HCT116 (cell line): ENCODE results near the gene SUOX. TPM values are rescaled to one million over a fixed set of nuclear protein-coding genes. Genes with fewer than 3 reads are reported as not detected.
"Not testable (repeated sequence)": the region's sequence is repeated elsewhere in the genome, so short reads cannot be mapped to it uniquely, and the experiment has no call there.

Experiments used
- ATAC-seq: fragments of 200-7000 bp; cut with Tn5 transposase; 2 replicates; pipeline ENCODE4 v1.9.1; 2020; ENCODE audit warnings: mild to moderate bottlenecking, moderate library complexity
- BruUV-seq: library from RNA; stranded (reverse); fragments of 400-500 nt; replicated peaks from 2 replicates; lab custom pipeline; 2021; lab: Mats Ljungman, UMichigan
- CTCF ChIA-PET: fragments of 300-600 bp; sonication (Branson Sonifier 250); formaldehyde crosslinking; loops from one replicate; lab custom pipeline; 2021; ENCODE audit warnings: antibody characterized with exemption; lab: Charles Lee
- POLR2A ChIA-PET: fragments of 300-600, 350-600 bp; sonication (Branson Sonifier 250); formaldehyde crosslinking; loops from one replicate; lab custom pipeline; 2021; ENCODE audit warnings: antibody characterized with exemption; lab: Charles Lee
- RAD21 ChIA-PET, 2 experiments: fragments of 300-600 bp; sonication (Branson Sonifier 250); formaldehyde crosslinking; loops; one replicate each; lab custom pipeline; 2023; ENCODE audit warnings: low total read pairs in 2 of 2; ENCODE audit not compliant: uncharacterized antibody in 2 of 2, unreplicated experiment in 2 of 2, low non-redundant PET in 1 of 2; lab: Charles Lee
- DNase-seq: peaks from one replicate; pipeline ENCODE4 v3.0.0-alpha.2; 2010; ENCODE audit warnings: low read depth, low spot score
- H2AFZ ChIP-seq: fragments of 200-600 bp; shearing (Covaris generic), sonication (generic); 2 replicates; pipeline ENCODE4 v1.6.1; 2017; ENCODE audit warnings: low read depth, mixed run types, mixed read lengths, antibody characterized with exemption, low read length; ENCODE audit not compliant: poor library complexity, severe bottlenecking
- H3K27ac ChIP-seq: 2 replicates; pipeline ENCODE4 v1.5.1; 2012; ENCODE audit warnings: low read depth, low read length
- H3K27me3 ChIP-seq: fragments of 200-600 bp; sonication (generic); 2 replicates; pipeline ENCODE4 v1.6.1; 2016; ENCODE audit warnings: mixed run types, low read length, mixed read lengths; ENCODE audit not compliant: insufficient read depth
- H3K36me3 ChIP-seq, 2 experiments: fragments of 200-500 bp in 1 of 2; fragments of 200-600 bp in 1 of 2; sonication (Bioruptor generic) in 1 of 2; sonication (generic) in 1 of 2; 2 replicates each; pipeline versions ENCODE4 v1.5.1 to v1.6.1; 2014 to 2016; ENCODE audit warnings: low read length in 2 of 2, inconsistent platforms in 1 of 2, mixed read lengths in 1 of 2, mixed run types in 1 of 2; ENCODE audit not compliant: insufficient read depth in 2 of 2, control insufficient read depth in 1 of 2
- H3K4me1 ChIP-seq, 2 experiments: fragments of 200-600 bp in 1 of 2; sonication (generic) in 1 of 2; 2 replicates each; pipeline versions ENCODE4 v1.5.1 to v1.6.1; 2012 to 2017; ENCODE audit warnings: low read length in 2 of 2, inconsistent platforms in 1 of 2, mild to moderate bottlenecking in 1 of 2, mixed read lengths in 1 of 2, mixed run types in 1 of 2, moderate library complexity in 1 of 2; ENCODE audit not compliant: insufficient read depth in 2 of 2, control insufficient read depth in 1 of 2
- H3K4me2 ChIP-seq: fragments of 200-600 bp; sonication (generic); 2 replicates; pipeline ENCODE4 v1.6.1; 2017; ENCODE audit warnings: mixed run types, low read length, mixed read lengths
- H3K4me3 ChIP-seq, 2 experiments: fragments of 200-600 bp in 1 of 2; sonication (generic) in 1 of 2; replicated peaks in 1 of 2; 2 replicates each; pipeline ENCODE4 v1.5.1; 2011 to 2016; ENCODE audit warnings: low read length in 2 of 2, control low read depth in 1 of 2, low read depth in 1 of 2, mild to moderate bottlenecking in 1 of 2, mixed read lengths in 1 of 2, mixed run types in 1 of 2
- H3K79me2 ChIP-seq: fragments of 200-600 bp; sonication (generic); 2 replicates; pipeline ENCODE4 v1.6.1; 2017; ENCODE audit warnings: mild to moderate bottlenecking, mixed run types, low read length, moderate library complexity, mixed read lengths; ENCODE audit not compliant: insufficient read depth
- H3K9ac ChIP-seq: fragments of 200-600 bp; sonication (generic); 2 replicates; pipeline ENCODE4 v1.6.1; 2016; ENCODE audit warnings: low read length, mixed read lengths
- H3K9me2 ChIP-seq: fragments of 200-600 bp; sonication (generic), shearing (Covaris generic); 2 replicates; pipeline ENCODE4 v1.6.1; 2017; ENCODE audit warnings: mixed run types, mild to moderate bottlenecking, moderate library complexity; ENCODE audit not compliant: insufficient read depth
- H3K9me3 ChIP-seq, 2 experiments: fragments of 200-500 bp in 1 of 2; fragments of 200-600 bp in 1 of 2; sonication (Bioruptor generic) in 1 of 2; sonication (generic) in 1 of 2; 2 replicates each; pipeline ENCODE4 v1.6.1; 2014 to 2017; ENCODE audit warnings: low read length in 2 of 2, mixed read lengths in 2 of 2, inconsistent platforms in 1 of 2, low read depth in 1 of 2, mild to moderate bottlenecking in 1 of 2, mixed run types in 1 of 2, moderate library complexity in 1 of 2; ENCODE audit not compliant: control insufficient read depth in 1 of 2, insufficient read depth in 1 of 2
- H4K20me1 ChIP-seq: fragments of 200-600 bp; sonication (generic), shearing (Covaris generic); 2 replicates; pipeline ENCODE4 v1.6.1; 2017; ENCODE audit warnings: mixed run types, mild to moderate bottlenecking, moderate library complexity; ENCODE audit not compliant: insufficient read depth
- CEBPB ChIP-seq: IDR thresholded peaks from 2 replicates; pipeline ENCODE4 v1.6.1; 2012; ENCODE audit warnings: low read depth
- EGR1 ChIP-seq: IDR thresholded peaks from 2 replicates; pipeline ENCODE4 v1.6.1; 2012; ENCODE audit warnings: low read depth
- ELF1 ChIP-seq: IDR thresholded peaks from 2 replicates; pipeline ENCODE4 v1.6.1; 2012; ENCODE audit warnings: low read depth, borderline replicate concordance
- EZH2 ChIP-seq: fragments of 200-600 bp; sonication (generic); IDR thresholded peaks from 2 replicates; pipeline ENCODE4 v1.6.1; 2017; ENCODE audit warnings: antibody characterized with exemption, mixed run types
- EZH2phosphoT487 ChIP-seq: fragments of 200-600 bp; IDR thresholded peaks from 2 replicates; pipeline ENCODE4 v1.6.1; 2018; ENCODE audit warnings: antibody characterized with exemption, borderline replicate concordance
- FOSL1 ChIP-seq: IDR thresholded peaks from 2 replicates; pipeline ENCODE4 v1.6.1; 2012; ENCODE audit warnings: low read depth
- JUND ChIP-seq: IDR thresholded peaks from 2 replicates; pipeline ENCODE4 v1.6.1; 2012
- POLR2AphosphoS5 ChIP-seq: IDR thresholded peaks from 2 replicates; pipeline ENCODE4 v1.6.1; 2011; ENCODE audit warnings: mild to moderate bottlenecking, low read depth, low read length, moderate library complexity
- RAD21 ChIP-seq: IDR thresholded peaks from 2 replicates; pipeline ENCODE4 v1.6.1; 2012; ENCODE audit warnings: low read depth, mild to moderate bottlenecking
- SIN3A ChIP-seq: IDR thresholded peaks from 2 replicates; pipeline ENCODE4 v1.6.1; 2012; ENCODE audit warnings: low read depth
- SP1 ChIP-seq: IDR thresholded peaks from 2 replicates; pipeline ENCODE4 v1.6.1; 2012; ENCODE audit warnings: low read depth
- ZFX ChIP-seq: fragments of 450-650 bp; IDR thresholded peaks from 2 replicates; pipeline ENCODE4 v1.6.1; 2017
- ZNF274 ChIP-seq: fragments of 200-500 bp; sonication (Bioruptor generic); IDR thresholded peaks from 2 replicates; pipeline ENCODE4 v1.6.1; 2014; ENCODE audit warnings: mild to moderate bottlenecking, low read depth, low read length, inconsistent platforms
- intact Hi-C: fragments of 100-400 bp; cut with micrococcal nuclease; formaldehyde crosslinking; loops from 2 replicates; pipeline ENCODE4 v1.10.0; 2022
- total RNA-seq: library from RNA; stranded (reverse); gene quantifications from one replicate; pipeline ENCODE4 v1.2.1, GENCODE V29; 2021; ENCODE audit not compliant: unreplicated experiment
- TF ChIP-seq, protein P1 (sequence below): IDR thresholded peaks from 2 replicates; pipeline ENCODE4 v1.6.1; 2012
- TF ChIP-seq, protein P2 (sequence below), 3 experiments: fragments of 200-600 bp in 1 of 3; sonication (generic) in 1 of 3; IDR thresholded peaks in 2 of 3; conservative IDR thresholded peaks in 1 of 3; 2 replicates each; pipeline ENCODE4 v1.5.1; 2012 to 2017; ENCODE audit warnings: low read depth in 2 of 3, low read length in 2 of 3, antibody characterized with exemption in 1 of 3, borderline replicate concordance in 1 of 3, control low read depth in 1 of 3, mild to moderate bottlenecking in 1 of 3, mixed read lengths in 1 of 3, mixed run types in 1 of 3, moderate library complexity in 1 of 3; ENCODE audit not compliant: insufficient read depth in 1 of 3
- TF ChIP-seq, protein P3 (sequence below): IDR thresholded peaks from 2 replicates; pipeline ENCODE4 v1.6.1; 2011; ENCODE audit warnings: mild to moderate bottlenecking, low read length, moderate library complexity; ENCODE audit not compliant: insufficient replicate concordance; ENCODE audit errors: extremely low read depth

The SUOX gene
- total RNA-seq, 1 experiment from 2014 or later, result 18.0 TPM

DNA sequence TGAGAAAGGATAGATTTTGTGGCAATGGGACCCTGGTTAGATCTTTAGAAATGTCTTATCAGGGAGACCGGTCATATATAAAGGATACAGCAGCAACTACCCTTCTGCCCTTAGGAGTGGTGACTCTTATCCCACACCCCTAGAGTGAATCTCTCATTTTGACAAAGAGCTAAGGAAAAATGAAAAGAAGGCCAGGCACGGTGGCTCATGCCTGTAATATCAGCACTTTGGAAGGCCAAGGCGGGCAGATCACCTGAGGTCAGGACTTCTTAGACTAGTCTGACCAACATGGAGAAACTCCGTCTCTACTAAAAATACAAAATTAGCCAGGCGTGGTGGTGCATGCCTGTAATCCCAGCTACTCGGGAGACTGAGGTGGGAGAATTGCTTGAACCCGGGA, 11.1 kb upstream of the SUOX start:
- Histone ChIP-seq H3K36me3 (peaks cover 2 to 19% of the 10 kb centered on the region in 2 experiments; a peak in 3 of 4 replicates), H3K4me1 (peaks cover 12 to 16% of the 10 kb centered on the region in 2 experiments)
- DNase-seq, H3K4me2 ChIP-seq, POLR2A ChIA-PET, ATAC-seq, RAD21 ChIA-PET, H3K9me3 ChIP-seq, H3K9ac ChIP-seq, BruUV-seq, H4K20me1 ChIP-seq, H3K27me3 ChIP-seq, H2AFZ ChIP-seq, H3K4me3 ChIP-seq, intact Hi-C loops, H3K9me2 ChIP-seq, H3K79me2 ChIP-seq, H3K27ac ChIP-seq: not testable (repeated sequence)
- CTCF ChIA-PET, result interaction anchor here (2.7 kb wide), 1 partner anchor 11 kb away, joined by 14 read pairs; the partner anchor contains the start of gene SUOX

DNA sequence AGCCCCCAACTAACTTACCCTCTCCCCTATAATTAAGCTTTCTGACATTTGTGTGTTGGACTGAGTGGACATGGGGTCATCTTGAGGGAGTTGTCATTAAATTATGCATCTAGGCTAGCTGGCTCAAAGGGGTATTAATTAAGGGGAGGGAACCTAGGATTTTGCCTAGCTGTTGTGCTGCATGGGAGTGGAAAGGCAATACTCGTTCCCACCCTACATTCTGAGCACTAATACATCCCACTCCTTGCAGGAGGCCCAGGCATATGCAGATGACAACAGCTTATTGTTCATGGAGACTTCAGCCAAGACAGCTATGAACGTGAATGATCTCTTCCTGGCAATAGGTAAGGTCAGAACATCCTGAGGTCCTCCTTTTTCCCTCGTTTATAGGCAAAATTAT, 6.0 kb upstream of the SUOX start:
- intact Hi-C loops, result no loop called here
- ChIA-PET CTCF (no interaction called here), POLR2A (interaction anchor here (0.7 kb wide), 1 partner anchor 120 kb away, joined by 3 read pairs; no protein-coding TSS in a partner anchor), RAD21 (interaction anchor here in 1 of 2 experiments (0.7 kb wide), 1 partner anchor 1843 kb away, joined by 3 read pairs; no protein-coding TSS in a partner anchor)
- TF ChIP-seq CEBPB, result no peak
- no peak for TF ChIP-seq ZNF274
- TF ChIP-seq ELF1, result no peak
- TF ChIP-seq, protein P1, sequence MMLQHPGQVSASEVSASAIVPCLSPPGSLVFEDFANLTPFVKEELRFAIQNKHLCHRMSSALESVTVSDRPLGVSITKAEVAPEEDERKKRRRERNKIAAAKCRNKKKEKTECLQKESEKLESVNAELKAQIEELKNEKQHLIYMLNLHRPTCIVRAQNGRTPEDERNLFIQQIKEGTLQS, result no peak
- no peak for TF ChIP-seq POLR2AphosphoS5
- no peak for TF ChIP-seq SIN3A
- TF ChIP-seq, protein P2, sequence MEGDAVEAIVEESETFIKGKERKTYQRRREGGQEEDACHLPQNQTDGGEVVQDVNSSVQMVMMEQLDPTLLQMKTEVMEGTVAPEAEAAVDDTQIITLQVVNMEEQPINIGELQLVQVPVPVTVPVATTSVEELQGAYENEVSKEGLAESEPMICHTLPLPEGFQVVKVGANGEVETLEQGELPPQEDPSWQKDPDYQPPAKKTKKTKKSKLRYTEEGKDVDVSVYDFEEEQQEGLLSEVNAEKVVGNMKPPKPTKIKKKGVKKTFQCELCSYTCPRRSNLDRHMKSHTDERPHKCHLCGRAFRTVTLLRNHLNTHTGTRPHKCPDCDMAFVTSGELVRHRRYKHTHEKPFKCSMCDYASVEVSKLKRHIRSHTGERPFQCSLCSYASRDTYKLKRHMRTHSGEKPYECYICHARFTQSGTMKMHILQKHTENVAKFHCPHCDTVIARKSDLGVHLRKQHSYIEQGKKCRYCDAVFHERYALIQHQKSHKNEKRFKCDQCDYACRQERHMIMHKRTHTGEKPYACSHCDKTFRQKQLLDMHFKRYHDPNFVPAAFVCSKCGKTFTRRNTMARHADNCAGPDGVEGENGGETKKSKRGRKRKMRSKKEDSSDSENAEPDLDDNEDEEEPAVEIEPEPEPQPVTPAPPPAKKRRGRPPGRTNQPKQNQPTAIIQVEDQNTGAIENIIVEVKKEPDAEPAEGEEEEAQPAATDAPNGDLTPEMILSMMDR (IDR thresholded peaks at IDR 0.05 in 2 of 3, conservative IDR thresholded peaks at IDR 0.05 in 1 of 3; ENCODE audit: borderline replicate concordance in 1 of 3, insufficient read depth in 1 of 3, low read depth in 2 of 3, low read length in 2 of 3), result no peak
- no peak for TF ChIP-seq EZH2phosphoT487
- no peak for TF ChIP-seq SP1
- no peak for TF ChIP-seq RAD21
- TF ChIP-seq FOSL1, result no peak
- no peak for TF ChIP-seq EZH2
- TF ChIP-seq, protein P3, sequence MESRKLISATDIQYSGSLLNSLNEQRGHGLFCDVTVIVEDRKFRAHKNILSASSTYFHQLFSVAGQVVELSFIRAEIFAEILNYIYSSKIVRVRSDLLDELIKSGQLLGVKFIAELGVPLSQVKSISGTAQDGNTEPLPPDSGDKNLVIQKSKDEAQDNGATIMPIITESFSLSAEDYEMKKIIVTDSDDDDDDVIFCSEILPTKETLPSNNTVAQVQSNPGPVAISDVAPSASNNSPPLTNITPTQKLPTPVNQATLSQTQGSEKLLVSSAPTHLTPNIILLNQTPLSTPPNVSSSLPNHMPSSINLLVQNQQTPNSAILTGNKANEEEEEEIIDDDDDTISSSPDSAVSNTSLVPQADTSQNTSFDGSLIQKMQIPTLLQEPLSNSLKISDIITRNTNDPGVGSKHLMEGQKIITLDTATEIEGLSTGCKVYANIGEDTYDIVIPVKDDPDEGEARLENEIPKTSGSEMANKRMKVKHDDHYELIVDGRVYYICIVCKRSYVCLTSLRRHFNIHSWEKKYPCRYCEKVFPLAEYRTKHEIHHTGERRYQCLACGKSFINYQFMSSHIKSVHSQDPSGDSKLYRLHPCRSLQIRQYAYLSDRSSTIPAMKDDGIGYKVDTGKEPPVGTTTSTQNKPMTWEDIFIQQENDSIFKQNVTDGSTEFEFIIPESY, result no peak
- TF ChIP-seq ZFX, result no peak
- TF ChIP-seq JUND, result no peak
- no peak for TF ChIP-seq EGR1
- H3K4me1 ChIP-seq, result peaks cover 0 to 3% of the 10 kb centered on the region in 2 experiments; a peak in 3 of 4 replicates
- H3K9me3 ChIP-seq, result no peaks in the 10 kb centered on the region
- no peak overlapping the region for H3K9ac ChIP-seq
- no peak for DNase-seq
- no peaks in the 10 kb centered on the region for H4K20me1 ChIP-seq
- no peaks in the 10 kb centered on the region for H3K27me3 ChIP-seq
- no peaks in the 10 kb centered on the region for H3K9me2 ChIP-seq
- H3K36me3 ChIP-seq, result peaks cover 13 to 35% of the 10 kb centered on the region in 2 experiments; a peak in 3 of 4 replicates
- H3K79me2 ChIP-seq, result no peaks in the 10 kb centered on the region
- H3K4me3 ChIP-seq, result no peak overlapping the region
- no peak for ATAC-seq
- no peak overlapping the region for H3K4me2 ChIP-seq
- H3K27ac ChIP-seq, result no peak overlapping the region
- BruUV-seq, result no TSS peak
- H2AFZ ChIP-seq, result no peak overlapping the region
